Fibroblast of mammary gland (primary cell): ENCODE results near the gene KCP.

ENCODE experiments used
- DNase-seq: peaks from one replicate; pipeline ENCODE4 v3.0.0-alpha.2; 2010; ENCODE audit warnings: low read depth
- H3K4me3 ChIP-seq: 2 replicates; pipeline ENCODE4 v1.5.1; 2011; ENCODE audit warnings: low read depth, mild to moderate bottlenecking, low read length, moderate library complexity; ENCODE audit not compliant: control insufficient read depth
- CTCF ChIP-seq: conservative IDR thresholded peaks from 2 replicates; pipeline ENCODE4 v1.5.1; 2011; ENCODE audit warnings: low read depth, low read length, inconsistent platforms; ENCODE audit not compliant: control insufficient read depth, insufficient read depth

The KCP gene

GRCh38 chr7:128873234-128873633 is 37.3 kb downstream of the KCP start:
- no peak for DNase-seq
- H3K4me3 ChIP-seq = no peak overlapping the region
- no peak for TF ChIP-seq CTCF

- no peak overlapping the region for H3K4me3 ChIP-seq
- no peak for DNase-seq
- no peak for TF ChIP-seq CTCF
Measured at GRCh38 chr7:128872394-128872824, 38.1 kb downstream of the KCP start.

- no peak for TF ChIP-seq CTCF
- no peak for DNase-seq
- H3K4me3 ChIP-seq = no peak overlapping the region
Measured at GRCh38 chr7:128871050-128871449, 39.5 kb downstream of the KCP start.

GRCh38 chr7:128869944-128870285 is 40.6 kb downstream of the KCP start:
- no peak overlapping the region for H3K4me3 ChIP-seq
- DNase-seq = no peak
- TF ChIP-seq CTCF = no peak

- no peak for TF ChIP-seq CTCF
- DNase-seq = peak; percentile 32
Measured at GRCh38 chr7:128869138-128869943, 41.2 kb downstream of the KCP start.

GRCh38 chr7:128868624-128869137 is 41.8 kb downstream of the KCP start:
- H3K4me3 ChIP-seq = no peak overlapping the region
- DNase-seq = no peak
- no peak for TF ChIP-seq CTCF

More at GRCh38 chr7:128869138-128869943, 41.2 kb downstream of the KCP start:
- peak overlapping the region; percentile 33 for H3K4me3 ChIP-seq
